Measurements from ENCODE around the gene FRMD4A. TPM values are rescaled to one million over a fixed set of nuclear protein-coding genes. Genes with fewer than 3 reads are reported as not detected.
A peak's percentile ranks its signal among the peaks of the same experiment; 100 is the strongest.

FRMD4A gene
- total RNA-seq (2014; rRNA removed; shearing (Covaris generic)), result 50.5 and 60.8 TPM in 2 replicates
- polyA plus RNA-seq (2015; cell fraction: cytosol; rRNA removed), result 57.5 and 63.6 TPM in 2 replicates
- 97.6 and 116 TPM in 2 replicates for polyA plus RNA-seq (2015; cell fraction: nucleus; rRNA removed)

- no peak for DNase-seq (ENCODE audit: low read depth)
Measured at GRCh38 chr10:14330388-14331061, at the start of gene FRMD4A. Gene FRMD4A, minus strand, starts transcription at chr10:14330924.

- no peak for DNase-seq (ENCODE audit: low read depth)
Measured at GRCh38 chr10:14379556-14380280, 49.0 kb upstream of the FRMD4A start.

- peak; percentile 29 for DNase-seq (ENCODE audit: low read depth)
Measured at GRCh38 chr10:14378387-14378960, 47.8 kb upstream of the FRMD4A start.

GRCh38 chr10:14377591-14378175 is 47.0 kb upstream of the FRMD4A start:
- DNase-seq (ENCODE audit: low read depth), result no peak

GRCh38 chr10:14374745-14375445 is 44.2 kb upstream of the FRMD4A start:
- DNase-seq (ENCODE audit: low read depth), result no peak

- DNase-seq (ENCODE audit: low read depth), result no peak
Measured at GRCh38 chr10:14372606-14373005, 41.9 kb upstream of the FRMD4A start.

GRCh38 chr10:14371581-14371980 is 40.9 kb upstream of the FRMD4A start:
- DNase-seq (ENCODE audit: low read depth), result no peak

GRCh38 chr10:14370894-14371293 is 40.2 kb upstream of the FRMD4A start:
- DNase-seq (ENCODE audit: low read depth), result no peak

- DNase-seq (ENCODE audit: low read depth), result no peak
Measured at GRCh38 chr10:14369906-14370305, 39.2 kb upstream of the FRMD4A start.

GRCh38 chr10:14366760-14367159 is 36.0 kb upstream of the FRMD4A start:
- DNase-seq (ENCODE audit: low read depth), result no peak

- no peak for DNase-seq (ENCODE audit: low read depth)
Measured at GRCh38 chr10:14365266-14365665, 34.5 kb upstream of the FRMD4A start.

GRCh38 chr10:14362104-14362503 is 31.4 kb upstream of the FRMD4A start:
- no peak for DNase-seq (ENCODE audit: low read depth)

GRCh38 chr10:14360961-14361360 is 30.2 kb upstream of the FRMD4A start:
- no peak for DNase-seq (ENCODE audit: low read depth)

GRCh38 chr10:14360515-14360914 is 29.8 kb upstream of the FRMD4A start:
- DNase-seq (ENCODE audit: low read depth), result no peak

- no peak for DNase-seq (ENCODE audit: low read depth)
Measured at GRCh38 chr10:14358886-14359573, 28.3 kb upstream of the FRMD4A start.

GRCh38 chr10:14356921-14357320 is 26.2 kb upstream of the FRMD4A start:
- DNase-seq (ENCODE audit: low read depth), result peak; percentile 59

- DNase-seq (ENCODE audit: low read depth), result no peak
Measured at GRCh38 chr10:14355750-14356149, 25.0 kb upstream of the FRMD4A start.

GRCh38 chr10:14353291-14353913 is 22.7 kb upstream of the FRMD4A start:
- no peak for DNase-seq (ENCODE audit: low read depth)

- no peak for DNase-seq (ENCODE audit: low read depth)
Measured at GRCh38 chr10:14350006-14350405, 19.3 kb upstream of the FRMD4A start.

GRCh38 chr10:14349081-14349480 is 18.4 kb upstream of the FRMD4A start:
- DNase-seq (ENCODE audit: low read depth), result no peak
